Activated T-helper 2 cell treated with anti-CD3 and anti-CD28 coated beads, Interferon-gamma antibody, Interleukin-2, Interleukin-4, amounts not matched to agents 10 μg/mL and 5 μg/mL and 100 μg/mL, durations not matched to agents 14 hours and 24 hours and 36 hours (primary cell): Measurements from ENCODE around the gene TMEM225B. TPM values are rescaled to one million over a fixed set of nuclear protein-coding genes. Genes with fewer than 3 reads are reported as not detected.

Experiments used
- DNase-seq: peaks from one replicate; pipeline ENCODE4 v3.0.0; 2021; ENCODE audit warnings: low spot score
- H3K27ac Mint-ChIP-seq: one replicate; pipeline ENCODE4 v1.8.0; 2021; ENCODE audit warnings: mixed read lengths
- H3K27me3 Mint-ChIP-seq: one replicate; pipeline ENCODE4 v1.8.0; 2021; ENCODE audit warnings: low read depth, mixed read lengths
- H3K36me3 Mint-ChIP-seq: one replicate; pipeline ENCODE4 v1.8.0; 2021; ENCODE audit warnings: low read depth, mixed read lengths
- H3K4me1 Mint-ChIP-seq: one replicate; pipeline ENCODE4 v1.8.0; 2021; ENCODE audit warnings: low read depth, mixed read lengths
- H3K4me3 Mint-ChIP-seq: one replicate; pipeline ENCODE4 v1.8.0; 2021; ENCODE audit warnings: low read depth, mild to moderate bottlenecking, moderate library complexity, mixed read lengths
- H3K9me3 Mint-ChIP-seq: one replicate; pipeline ENCODE4 v1.8.0; 2021; ENCODE audit warnings: mixed read lengths
- intact Hi-C: fragments of 100-400 bp; cut with micrococcal nuclease; formaldehyde crosslinking; loops from one replicate; pipeline ENCODE4 v1.15.1; 2023
- total RNA-seq: library from RNA; stranded (reverse); gene quantifications from 2 replicates; pipeline ENCODE4 v1.2.3, GENCODE V29; 2022

The TMEM225B gene
- total RNA-seq, 1 donor from 2014 or later = 1.9 TPM

- DNase-seq = no peak
- no peak overlapping the region for H3K27ac Mint-ChIP-seq
- H3K27me3 Mint-ChIP-seq = no peaks in the 10 kb centered on the region
- no peaks in the 10 kb centered on the region for H3K4me1 Mint-ChIP-seq
- no peaks in the 10 kb centered on the region for H3K36me3 Mint-ChIP-seq
- intact Hi-C loops = no loop called here
- H3K4me3 Mint-ChIP-seq = no peak overlapping the region
- H3K9me3 Mint-ChIP-seq = no peaks in the 10 kb centered on the region
Observed at GRCh38 chr7:99594948-99595745, 2.9 kb upstream of the TMEM225B start.

- H3K9me3 Mint-ChIP-seq = no peaks in the 10 kb centered on the region
- H3K36me3 Mint-ChIP-seq = no peaks in the 10 kb centered on the region
- no peak for DNase-seq
- intact Hi-C loops = no loop called here
- H3K27ac Mint-ChIP-seq = no peak overlapping the region
- H3K4me1 Mint-ChIP-seq = no peaks in the 10 kb centered on the region
- H3K4me3 Mint-ChIP-seq = no peak overlapping the region
- no peaks in the 10 kb centered on the region for H3K27me3 Mint-ChIP-seq
Observed at GRCh38 chr7:99596408-99596955, 1.6 kb upstream of the TMEM225B start.

GRCh38 chr7:99599836-99600235 lies 1.8 kb downstream of the TMEM225B start:
- no peaks in the 10 kb centered on the region for H3K27me3 Mint-ChIP-seq
- no peak overlapping the region for H3K4me3 Mint-ChIP-seq
- DNase-seq = no peak
- peaks cover 2% of the 10 kb centered on the region for H3K4me1 Mint-ChIP-seq
- no peaks in the 10 kb centered on the region for H3K36me3 Mint-ChIP-seq
- no peak overlapping the region for H3K27ac Mint-ChIP-seq
- H3K9me3 Mint-ChIP-seq = no peaks in the 10 kb centered on the region
- intact Hi-C loops = no loop called here

- no peak for DNase-seq
- Mint-ChIP-seq H3K27me3 (no peaks in the 10 kb centered on the region), H3K36me3 (no peaks in the 10 kb centered on the region), H3K4me3 (no peak overlapping the region), H3K27ac (no peak overlapping the region), H3K9me3 (no peaks in the 10 kb centered on the region), H3K4me1 (peaks cover 2% of the 10 kb centered on the region)
- intact Hi-C loops = no loop called here
Observed at GRCh38 chr7:99601656-99602310, 3.7 kb downstream of the TMEM225B start.

- H3K27ac Mint-ChIP-seq = no peak overlapping the region
- no peaks in the 10 kb centered on the region for H3K36me3 Mint-ChIP-seq
- H3K27me3 Mint-ChIP-seq = no peaks in the 10 kb centered on the region
- DNase-seq = no peak
- H3K4me3 Mint-ChIP-seq = no peak overlapping the region
- H3K4me1 Mint-ChIP-seq = peaks cover 2% of the 10 kb centered on the region
- H3K9me3 Mint-ChIP-seq = no peaks in the 10 kb centered on the region
- intact Hi-C loops = no loop called here
Observed at GRCh38 chr7:99605527-99605926, 7.5 kb downstream of the TMEM225B start.

GRCh38 chr7:99606531-99606930 lies 8.5 kb downstream of the TMEM225B start:
- intact Hi-C loops = no loop called here
- DNase-seq = no peak
- no peak overlapping the region for H3K4me3 Mint-ChIP-seq
- no peaks in the 10 kb centered on the region for H3K9me3 Mint-ChIP-seq
- H3K36me3 Mint-ChIP-seq = no peaks in the 10 kb centered on the region
- H3K27ac Mint-ChIP-seq = no peak overlapping the region
- H3K27me3 Mint-ChIP-seq = no peaks in the 10 kb centered on the region
- H3K4me1 Mint-ChIP-seq = peaks cover 2% of the 10 kb centered on the region

GRCh38 chr7:99607548-99607947 lies 9.5 kb downstream of the TMEM225B start:
- H3K27me3 Mint-ChIP-seq = no peaks in the 10 kb centered on the region

GRCh38 chr7:99614495-99614894 lies 16.4 kb downstream of the TMEM225B start:
- intact Hi-C loops = no loop called here
- no peak overlapping the region for H3K4me3 Mint-ChIP-seq
- H3K27me3 Mint-ChIP-seq = peaks cover 4% of the 10 kb centered on the region
- H3K27ac Mint-ChIP-seq = no peak overlapping the region
- peak; percentile 3 for DNase-seq
- peaks cover 21% of the 10 kb centered on the region for H3K36me3 Mint-ChIP-seq
- H3K9me3 Mint-ChIP-seq = no peaks in the 10 kb centered on the region
- peaks cover 32% of the 10 kb centered on the region for H3K4me1 Mint-ChIP-seq

More at GRCh38 chr7:99607548-99607947, 9.5 kb downstream of the TMEM225B start:
- no peak for DNase-seq
- Mint-ChIP-seq H3K36me3 (no peaks in the 10 kb centered on the region), H3K27ac (no peak overlapping the region), H3K4me1 (peaks cover 2% of the 10 kb centered on the region), H3K4me3 (no peak overlapping the region), H3K9me3 (no peaks in the 10 kb centered on the region)
- intact Hi-C loops = no loop called here

GRCh38 chr7:99615989-99616358 lies 17.9 kb downstream of the TMEM225B start:
- Mint-ChIP-seq H3K27ac (peak overlapping the region; percentile 91), H3K27me3 (peaks cover 4% of the 10 kb centered on the region), H3K4me1 (peaks cover 33% of the 10 kb centered on the region), H3K9me3 (no peaks in the 10 kb centered on the region), H3K4me3 (peak overlapping the region; percentile 92), H3K36me3 (peaks cover 35% of the 10 kb centered on the region)
- intact Hi-C loops = loop anchor here (1.0 to 2.0 kb wide), 2 partner anchors 57 to 116 kb away; partner anchors contain the start of genes ZNF394 and ZNF655
- peak; percentile 7 for DNase-seq

- peaks cover 41% of the 10 kb centered on the region for H3K36me3 Mint-ChIP-seq
- peaks cover 39% of the 10 kb centered on the region for H3K4me1 Mint-ChIP-seq
- peak; percentile 80 for DNase-seq
- H3K4me3 Mint-ChIP-seq = peak within 1 kb of the TSS; percentile 92
- no peaks in the 10 kb centered on the region for H3K9me3 Mint-ChIP-seq
- H3K27ac Mint-ChIP-seq = peak within 1 kb of the TSS; percentile 91
- peaks cover 4% of the 10 kb centered on the region for H3K27me3 Mint-ChIP-seq
- intact Hi-C loops = loop anchor here (1.0 to 2.0 kb wide), 2 partner anchors 58 to 116 kb away; partner anchors contain the start of genes ZNF394 and ZNF655
Observed at GRCh38 chr7:99616359-99617191, 18.5 kb downstream of the TMEM225B start, which contains the start of gene ZSCAN25. Gene ZSCAN25, plus strand, starts transcription at chr7:99616946. Its CDS starts 2,661 bp downstream, at chr7:99619607.

GRCh38 chr7:99617192-99617781 lies 19.2 kb downstream of the TMEM225B start:
- peaks cover 47% of the 10 kb centered on the region for H3K36me3 Mint-ChIP-seq
- H3K27ac Mint-ChIP-seq = peak overlapping the region; percentile 91
- peak; percentile 9 for DNase-seq
- peaks cover 44% of the 10 kb centered on the region for H3K4me1 Mint-ChIP-seq
- peaks cover 4% of the 10 kb centered on the region for H3K27me3 Mint-ChIP-seq
- peak overlapping the region; percentile 92 for H3K4me3 Mint-ChIP-seq
- intact Hi-C loops = loop anchor here (2.0 kb wide), 1 partner anchor 58 kb away; the partner anchor contains the start of gene ZNF655
- H3K9me3 Mint-ChIP-seq = no peaks in the 10 kb centered on the region

GRCh38 chr7:99618726-99619125 lies 20.7 kb downstream of the TMEM225B start:
- Mint-ChIP-seq H3K27me3 (peaks cover 4% of the 10 kb centered on the region), H3K36me3 (peaks cover 62% of the 10 kb centered on the region), H3K27ac (peak overlapping the region; percentile 91), H3K4me1 (peaks cover 59% of the 10 kb centered on the region), H3K9me3 (no peaks in the 10 kb centered on the region), H3K4me3 (peak overlapping the region; percentile 92)
- intact Hi-C loops = no loop called here
- no peak for DNase-seq
